Transverse colon (tissue), 4 donors: ENCODE data around the gene APOBEC2.

Source experiments
- EP300 ChIP-seq: sonication (generic); formaldehyde crosslinking; IDR thresholded peaks from one replicate; pipeline ENCODE4 v1.6.1; 2017; ENCODE audit warnings: antibody characterized with exemption, low read depth
- POLR2AphosphoS5 ChIP-seq, 3 donors: sonication (generic); formaldehyde crosslinking; IDR thresholded peaks; one replicate each; pipeline ENCODE4 v1.6.1; 2016; ENCODE audit warnings: antibody characterized with exemption in 3 of 3
- TF ChIP-seq, protein P1 (sequence below), 5 experiments: fragments of 200-600 bp in 3 of 5; fragments of 450-650 bp in 2 of 5; sonication (generic) in 3 of 5; IDR thresholded peaks; 1 replicate in 2 of 5; 2 replicates in 3 of 5; pipeline ENCODE4 v1.5.1; 2016 to 2017; ENCODE audit warnings: antibody characterized with exemption in 5 of 5, inconsistent platforms in 3 of 5, mild to moderate bottlenecking in 2 of 5, moderate library complexity in 1 of 5

DNA sequence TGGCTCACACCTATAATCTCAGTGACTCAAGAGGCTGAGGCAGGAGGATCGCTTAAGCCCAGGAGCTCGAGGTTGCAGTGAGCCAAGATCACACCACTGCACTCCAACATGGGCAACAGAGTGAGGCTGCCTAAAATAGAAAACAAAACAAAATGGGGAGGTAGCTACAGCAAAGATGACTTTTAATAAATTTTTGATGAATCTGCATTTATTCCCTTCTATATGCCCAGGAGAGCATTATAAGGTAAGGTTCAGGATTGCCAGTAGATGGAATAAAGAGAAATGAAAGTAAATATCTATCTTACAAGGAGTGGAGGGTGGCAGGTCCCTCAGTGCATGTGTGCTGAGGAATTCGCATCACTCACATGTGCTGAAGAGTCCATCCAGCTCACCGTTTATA, 38.2 kb upstream of the APOBEC2 start:
- TF ChIP-seq EP300 (no peak), POLR2AphosphoS5 (IDR thresholded peaks at IDR 0.05) (no peak)
- TF ChIP-seq, protein P1, sequence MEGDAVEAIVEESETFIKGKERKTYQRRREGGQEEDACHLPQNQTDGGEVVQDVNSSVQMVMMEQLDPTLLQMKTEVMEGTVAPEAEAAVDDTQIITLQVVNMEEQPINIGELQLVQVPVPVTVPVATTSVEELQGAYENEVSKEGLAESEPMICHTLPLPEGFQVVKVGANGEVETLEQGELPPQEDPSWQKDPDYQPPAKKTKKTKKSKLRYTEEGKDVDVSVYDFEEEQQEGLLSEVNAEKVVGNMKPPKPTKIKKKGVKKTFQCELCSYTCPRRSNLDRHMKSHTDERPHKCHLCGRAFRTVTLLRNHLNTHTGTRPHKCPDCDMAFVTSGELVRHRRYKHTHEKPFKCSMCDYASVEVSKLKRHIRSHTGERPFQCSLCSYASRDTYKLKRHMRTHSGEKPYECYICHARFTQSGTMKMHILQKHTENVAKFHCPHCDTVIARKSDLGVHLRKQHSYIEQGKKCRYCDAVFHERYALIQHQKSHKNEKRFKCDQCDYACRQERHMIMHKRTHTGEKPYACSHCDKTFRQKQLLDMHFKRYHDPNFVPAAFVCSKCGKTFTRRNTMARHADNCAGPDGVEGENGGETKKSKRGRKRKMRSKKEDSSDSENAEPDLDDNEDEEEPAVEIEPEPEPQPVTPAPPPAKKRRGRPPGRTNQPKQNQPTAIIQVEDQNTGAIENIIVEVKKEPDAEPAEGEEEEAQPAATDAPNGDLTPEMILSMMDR (IDR thresholded peaks at IDR 0.05) = no peak
